WTC11 (cell line): ENCODE data around the gene CTXN3. TPM values are rescaled to one million over a fixed set of nuclear protein-coding genes. Genes with fewer than 3 reads are reported as not detected.
"Not testable (repeated sequence)": the region's sequence is repeated elsewhere in the genome, so short reads cannot be mapped to it uniquely, and the experiment has no call there.

Experiments
- ATAC-seq: fragments of 200-7000 bp; cut with Tn5 transposase; 2 replicates; pipeline ENCODE4 v1.10.0; 2021; ENCODE audit warnings: mild to moderate bottlenecking, moderate library complexity
- CTCF ChIA-PET: fragments of 300-600 bp; sonication (Branson Sonifier 250); formaldehyde crosslinking; loops from one replicate; lab custom pipeline; 2021; ENCODE audit warnings: antibody characterized with exemption; lab: Charles Lee
- POLR2A ChIA-PET: fragments of 350-600 bp; sonication (Branson Sonifier 250); formaldehyde crosslinking; loops from one replicate; lab custom pipeline; 2021; ENCODE audit warnings: antibody characterized with exemption; lab: Charles Lee
- DNase-seq: peaks from one replicate; pipeline ENCODE4 v3.0.0; 2021; ENCODE audit warnings: low spot score
- H3K27ac Mint-ChIP-seq: 2 replicates; pipeline ENCODE4 v1.8.0; 2021; ENCODE audit warnings: mixed read lengths
- H3K27me3 Mint-ChIP-seq: 2 replicates; pipeline ENCODE4 v1.8.0; 2021; ENCODE audit warnings: low read depth, mild to moderate bottlenecking, moderate library complexity, mixed read lengths
- H3K36me3 Mint-ChIP-seq: 2 replicates; pipeline ENCODE4 v1.8.0; 2021; ENCODE audit warnings: mixed read lengths
- H3K4me1 Mint-ChIP-seq: 2 replicates; pipeline ENCODE4 v1.8.0; 2022; ENCODE audit warnings: mixed read lengths
- H3K4me3 Mint-ChIP-seq: 2 replicates; pipeline ENCODE4 v1.8.0; 2021; ENCODE audit warnings: mild to moderate bottlenecking, moderate library complexity, mixed read lengths
- H3K9me3 Mint-ChIP-seq: 2 replicates; pipeline ENCODE4 v1.8.0; 2021; ENCODE audit warnings: mixed read lengths
- ATF1 ChIP-seq: sonication (generic); formaldehyde crosslinking; IDR thresholded peaks from 2 replicates; pipeline ENCODE4 v1.8.1; 2023; ENCODE audit warnings: mild to moderate bottlenecking, moderate library complexity, missing genetic modification reagents
- CDX4 ChIP-seq: fragments of 250-450 bp; sonication (Bioruptor Pico); IDR thresholded peaks from 2 replicates; pipeline ENCODE4 v1.9.0; 2021; ENCODE audit warnings: moderate library complexity, mild to moderate bottlenecking, inconsistent platforms, borderline replicate concordance
- CREB1 ChIP-seq: sonication (generic); formaldehyde crosslinking; IDR thresholded peaks from 2 replicates; pipeline ENCODE4 v1.8.0; 2023; ENCODE audit warnings: mild to moderate bottlenecking, missing genetic modification reagents
- GABPB1 ChIP-seq: sonication (generic); formaldehyde crosslinking; IDR thresholded peaks from 2 replicates; pipeline ENCODE4 v1.8.1; 2023; ENCODE audit warnings: mild to moderate bottlenecking, missing genetic modification reagents
- IRF2 ChIP-seq: sonication (generic); formaldehyde crosslinking; IDR thresholded peaks from 2 replicates; pipeline ENCODE4 v1.8.0; 2022; ENCODE audit warnings: low read depth, missing genetic modification reagents, borderline replicate concordance
- NFYB ChIP-seq: sonication (generic); formaldehyde crosslinking; conservative IDR thresholded peaks from 2 replicates; pipeline ENCODE4 v1.8.0; 2022; ENCODE audit warnings: low read depth, missing genetic modification reagents
- OVOL2 ChIP-seq: fragments of 250-450 bp; sonication (Bioruptor Pico); IDR thresholded peaks from 2 replicates; pipeline ENCODE4 v1.9.0; 2021; ENCODE audit warnings: mild to moderate bottlenecking, borderline replicate concordance
- SOX15 ChIP-seq: fragments of 250-450 bp; sonication (Bioruptor Pico); IDR thresholded peaks from 2 replicates; pipeline ENCODE4 v1.9.0; 2021; ENCODE audit warnings: mild to moderate bottlenecking
- SP1 ChIP-seq: sonication (generic); formaldehyde crosslinking; conservative IDR thresholded peaks from 2 replicates; pipeline ENCODE4 v1.8.1; 2022; ENCODE audit warnings: missing genetic modification reagents
- TEAD4 ChIP-seq: sonication (generic); formaldehyde crosslinking; IDR thresholded peaks from 2 replicates; pipeline ENCODE4 v1.8.0; 2022; ENCODE audit warnings: mild to moderate bottlenecking, missing genetic modification reagents
- ZNF317 ChIP-seq: sonication (generic); formaldehyde crosslinking; IDR thresholded peaks from 2 replicates; pipeline ENCODE4 v1.8.1; 2023; ENCODE audit warnings: low read depth, mild to moderate bottlenecking, moderate library complexity, missing genetic modification reagents, borderline replicate concordance
- total RNA-seq: library from RNA; stranded (reverse); gene quantifications from 3 replicates; pipeline ENCODE4 v1.2.3, GENCODE V29; 2021
- TF ChIP-seq, protein P1 (sequence below): fragments of 250-450 bp; sonication (Bioruptor Pico); conservative IDR thresholded peaks from 2 replicates; pipeline ENCODE4 v1.9.0; 2021; ENCODE audit warnings: mild to moderate bottlenecking
- TF ChIP-seq, protein P2 (sequence below): fragments of 250-450 bp; sonication (Bioruptor Pico); IDR thresholded peaks from 2 replicates; pipeline ENCODE4 v1.9.0; 2021; ENCODE audit warnings: mild to moderate bottlenecking
- TF ChIP-seq, protein P3 (sequence below): sonication (generic); formaldehyde crosslinking; IDR thresholded peaks from 2 replicates; pipeline ENCODE4 v1.8.1; 2023; ENCODE audit warnings: mild to moderate bottlenecking, missing genetic modification reagents, borderline replicate concordance
- TF ChIP-seq, protein P4 (sequence below): fragments of 250-450 bp; sonication (Bioruptor Pico); IDR thresholded peaks from 2 replicates; pipeline ENCODE4 v1.8.0; 2021; ENCODE audit warnings: mild to moderate bottlenecking

The CTXN3 gene
- total RNA-seq, 1 experiment from 2014 or later, result not detected

- TF ChIP-seq, protein P1, sequence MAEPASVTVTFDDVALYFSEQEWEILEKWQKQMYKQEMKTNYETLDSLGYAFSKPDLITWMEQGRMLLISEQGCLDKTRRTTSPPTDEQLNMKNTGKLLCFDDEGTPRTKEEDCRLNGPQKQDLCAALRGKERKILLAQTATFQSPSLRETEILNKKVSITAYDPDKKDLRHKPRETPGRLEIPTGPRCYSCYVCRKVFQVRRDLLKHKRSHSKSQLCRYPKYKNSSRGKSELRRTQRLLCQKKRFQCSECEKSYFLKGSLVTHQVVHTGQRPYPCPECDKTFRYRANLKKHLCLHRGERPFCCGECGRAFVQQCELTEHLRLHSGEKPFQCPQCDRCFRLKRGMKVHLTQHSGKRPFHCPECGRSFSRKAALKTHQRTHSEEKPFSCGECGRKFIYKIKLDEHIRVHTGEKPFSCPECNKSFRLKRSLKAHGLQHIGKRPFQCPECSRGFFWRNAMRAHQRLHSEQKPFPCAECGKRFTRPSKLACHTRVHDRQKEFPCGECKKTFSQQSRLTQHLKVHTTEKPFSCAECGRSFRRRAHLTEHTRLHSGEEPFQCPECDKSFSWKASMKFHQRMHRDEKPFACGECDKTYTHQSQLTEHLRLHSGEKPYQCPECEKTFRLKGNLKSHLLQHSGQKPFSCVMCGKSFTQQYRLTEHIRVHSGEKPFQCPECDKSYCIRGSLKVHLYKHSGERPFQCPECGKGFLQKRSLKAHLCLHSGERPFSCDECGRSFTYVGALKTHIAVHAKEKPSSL, result no peak
- TF ChIP-seq, all 79 proteins: peak for 0
Measured at GRCh38 chr5:127673117-127673800, 24.4 kb downstream of the CTXN3 start (continued).

DNA sequence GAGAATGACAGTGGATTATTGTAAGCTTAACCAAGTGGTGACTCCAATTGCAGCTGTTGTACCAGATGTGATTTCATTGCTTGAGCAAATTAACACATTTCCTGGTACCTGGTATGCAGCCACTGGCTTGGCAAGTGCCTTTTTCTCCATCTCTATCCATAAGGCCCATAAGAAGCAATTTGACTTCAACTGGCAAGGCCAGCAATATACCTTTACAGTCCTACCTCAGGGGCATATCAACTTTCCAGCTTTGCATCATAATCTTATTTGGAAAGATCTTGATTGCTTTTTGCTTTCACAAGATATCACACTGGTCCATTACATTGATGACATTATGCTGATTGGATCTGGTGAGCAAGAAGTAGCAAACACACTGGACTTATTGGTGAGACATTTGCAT lies 28.1 kb downstream of the CTXN3 start:
- H3K27me3 Mint-ChIP-seq, CTCF ChIA-PET, H3K4me1 Mint-ChIP-seq, H3K4me3 Mint-ChIP-seq, ATAC-seq, DNase-seq, POLR2A ChIA-PET, H3K27ac Mint-ChIP-seq, H3K36me3 Mint-ChIP-seq: not testable (repeated sequence)
- H3K9me3 Mint-ChIP-seq, result peaks cover 21% of the 10 kb centered on the region

DNA sequence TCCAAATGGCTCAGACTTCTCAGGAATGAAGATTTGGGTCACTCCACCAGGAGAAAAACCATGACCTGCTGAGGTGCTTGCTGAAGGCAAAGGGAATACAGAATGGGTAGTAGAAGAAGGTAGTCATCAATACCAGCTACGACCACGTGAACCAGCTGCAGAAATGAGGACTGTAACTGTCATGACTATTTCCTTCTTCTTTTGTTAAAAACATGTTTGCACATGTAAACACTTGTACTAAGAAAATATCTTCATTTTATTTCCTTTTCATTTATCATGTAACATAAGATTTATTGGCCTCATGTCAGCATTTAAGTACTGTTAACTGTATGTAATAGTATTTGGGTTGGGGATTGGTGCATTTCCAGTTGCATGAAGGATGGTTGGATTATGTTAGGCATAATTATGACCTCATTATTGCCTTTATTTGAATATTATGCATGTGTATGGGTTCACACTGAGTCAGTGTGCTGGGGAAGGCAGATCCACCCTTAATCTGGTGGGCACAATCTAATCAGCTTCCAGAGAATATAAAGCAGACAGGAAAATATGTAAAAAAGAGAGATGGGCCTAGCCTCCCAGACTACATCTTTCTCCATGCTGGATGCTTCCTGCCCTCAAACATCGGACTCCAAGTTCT lies 30.9 kb downstream of the CTXN3 start:
- H3K27me3 Mint-ChIP-seq, H3K27ac Mint-ChIP-seq, H3K4me3 Mint-ChIP-seq, ATAC-seq, H3K36me3 Mint-ChIP-seq, DNase-seq, H3K4me1 Mint-ChIP-seq, CTCF ChIA-PET, POLR2A ChIA-PET: not testable (repeated sequence)
- peaks cover 21% of the 10 kb centered on the region for H3K9me3 Mint-ChIP-seq

DNA sequence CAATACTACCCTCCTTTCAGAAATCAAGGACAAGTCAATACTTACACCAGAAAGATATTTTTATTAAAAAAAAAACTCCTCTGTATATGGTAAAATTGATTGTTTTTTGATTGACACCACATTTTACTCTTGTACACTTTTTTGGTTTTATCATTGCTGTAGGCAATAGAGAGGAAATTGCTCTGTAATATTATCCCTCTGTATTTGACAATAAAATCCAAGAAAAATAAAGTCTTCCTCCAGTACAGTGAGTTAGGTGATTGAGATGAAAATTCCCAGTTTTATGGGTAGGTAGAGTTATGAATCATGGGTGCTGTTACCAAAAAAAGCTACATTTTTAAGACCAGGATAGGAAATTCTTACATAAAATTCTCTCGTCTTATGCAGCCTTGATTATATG lies 31.7 kb downstream of the CTXN3 start:
- peaks cover 18% of the 10 kb centered on the region for H3K9me3 Mint-ChIP-seq
- no peak overlapping the region for H3K4me3 Mint-ChIP-seq
- no peak for DNase-seq
- no peaks in the 10 kb centered on the region for H3K36me3 Mint-ChIP-seq
- no peak overlapping the region for H3K27ac Mint-ChIP-seq
- ChIA-PET POLR2A (interaction anchor here (0.7 kb wide), 1 partner anchor 1092 kb away, joined by 3 read pairs; no protein-coding TSS in a partner anchor), CTCF (interaction anchor here (0.7 kb wide), 2 partner anchors 111 to 184 kb away, joined by 3 to 4 read pairs; no protein-coding TSS in a partner anchor)
- no peak for ATAC-seq
- H3K4me1 Mint-ChIP-seq, result no peaks in the 10 kb centered on the region
- TF ChIP-seq, protein P2, sequence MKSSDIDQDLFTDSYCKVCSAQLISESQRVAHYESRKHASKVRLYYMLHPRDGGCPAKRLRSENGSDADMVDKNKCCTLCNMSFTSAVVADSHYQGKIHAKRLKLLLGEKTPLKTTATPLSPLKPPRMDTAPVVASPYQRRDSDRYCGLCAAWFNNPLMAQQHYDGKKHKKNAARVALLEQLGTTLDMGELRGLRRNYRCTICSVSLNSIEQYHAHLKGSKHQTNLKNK (CRISPR knock-in tag), result no peak
- no peaks in the 10 kb centered on the region for H3K27me3 Mint-ChIP-seq

- no peak overlapping the region for H3K4me3 Mint-ChIP-seq
- CTCF ChIA-PET, result interaction anchor here (0.6 kb wide), 1 partner anchor 76 kb away, joined by 5 read pairs; no protein-coding TSS in a partner anchor
Measured at GRCh38 chr5:127683008-127683407, 34.1 kb downstream of the CTXN3 start.

More at GRCh38 chr5:127683008-127683407, 34.1 kb downstream of the CTXN3 start:
- Mint-ChIP-seq H3K27me3 (no peaks in the 10 kb centered on the region), H3K4me1 (no peaks in the 10 kb centered on the region), H3K27ac (no peak overlapping the region), H3K36me3 (no peaks in the 10 kb centered on the region), H3K9me3 (peaks cover 10% of the 10 kb centered on the region)
- no peak for ATAC-seq
- TF ChIP-seq SOX15 (CRISPR knock-in tag) (no peak), OVOL2 (no peak), GABPB1 (CRISPR knock-in tag) (no peak), TEAD4 (no peak), IRF2 (CRISPR knock-in tag) (no peak), NFYB (CRISPR knock-in tag) (no peak), SP1 (CRISPR knock-in tag) (no peak), CDX4 (CRISPR knock-in tag) (no peak), CREB1 (CRISPR knock-in tag) (no peak), ATF1 (CRISPR knock-in tag) (no peak), ZNF317 (no peak)
- TF ChIP-seq, protein P3, sequence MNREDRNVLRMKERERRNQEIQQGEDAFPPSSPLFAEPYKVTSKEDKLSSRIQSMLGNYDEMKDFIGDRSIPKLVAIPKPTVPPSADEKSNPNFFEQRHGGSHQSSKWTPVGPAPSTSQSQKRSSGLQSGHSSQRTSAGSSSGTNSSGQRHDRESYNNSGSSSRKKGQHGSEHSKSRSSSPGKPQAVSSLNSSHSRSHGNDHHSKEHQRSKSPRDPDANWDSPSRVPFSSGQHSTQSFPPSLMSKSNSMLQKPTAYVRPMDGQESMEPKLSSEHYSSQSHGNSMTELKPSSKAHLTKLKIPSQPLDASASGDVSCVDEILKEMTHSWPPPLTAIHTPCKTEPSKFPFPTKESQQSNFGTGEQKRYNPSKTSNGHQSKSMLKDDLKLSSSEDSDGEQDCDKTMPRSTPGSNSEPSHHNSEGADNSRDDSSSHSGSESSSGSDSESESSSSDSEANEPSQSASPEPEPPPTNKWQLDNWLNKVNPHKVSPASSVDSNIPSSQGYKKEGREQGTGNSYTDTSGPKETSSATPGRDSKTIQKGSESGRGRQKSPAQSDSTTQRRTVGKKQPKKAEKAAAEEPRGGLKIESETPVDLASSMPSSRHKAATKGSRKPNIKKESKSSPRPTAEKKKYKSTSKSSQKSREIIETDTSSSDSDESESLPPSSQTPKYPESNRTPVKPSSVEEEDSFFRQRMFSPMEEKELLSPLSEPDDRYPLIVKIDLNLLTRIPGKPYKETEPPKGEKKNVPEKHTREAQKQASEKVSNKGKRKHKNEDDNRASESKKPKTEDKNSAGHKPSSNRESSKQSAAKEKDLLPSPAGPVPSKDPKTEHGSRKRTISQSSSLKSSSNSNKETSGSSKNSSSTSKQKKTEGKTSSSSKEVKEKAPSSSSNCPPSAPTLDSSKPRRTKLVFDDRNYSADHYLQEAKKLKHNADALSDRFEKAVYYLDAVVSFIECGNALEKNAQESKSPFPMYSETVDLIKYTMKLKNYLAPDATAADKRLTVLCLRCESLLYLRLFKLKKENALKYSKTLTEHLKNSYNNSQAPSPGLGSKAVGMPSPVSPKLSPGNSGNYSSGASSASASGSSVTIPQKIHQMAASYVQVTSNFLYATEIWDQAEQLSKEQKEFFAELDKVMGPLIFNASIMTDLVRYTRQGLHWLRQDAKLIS (CRISPR knock-in tag), result no peak
- TF ChIP-seq, protein P4, sequence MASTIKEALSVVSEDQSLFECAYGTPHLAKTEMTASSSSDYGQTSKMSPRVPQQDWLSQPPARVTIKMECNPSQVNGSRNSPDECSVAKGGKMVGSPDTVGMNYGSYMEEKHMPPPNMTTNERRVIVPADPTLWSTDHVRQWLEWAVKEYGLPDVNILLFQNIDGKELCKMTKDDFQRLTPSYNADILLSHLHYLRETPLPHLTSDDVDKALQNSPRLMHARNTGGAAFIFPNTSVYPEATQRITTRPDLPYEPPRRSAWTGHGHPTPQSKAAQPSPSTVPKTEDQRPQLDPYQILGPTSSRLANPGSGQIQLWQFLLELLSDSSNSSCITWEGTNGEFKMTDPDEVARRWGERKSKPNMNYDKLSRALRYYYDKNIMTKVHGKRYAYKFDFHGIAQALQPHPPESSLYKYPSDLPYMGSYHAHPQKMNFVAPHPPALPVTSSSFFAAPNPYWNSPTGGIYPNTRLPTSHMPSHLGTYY (CRISPR knock-in tag), result no peak
- DNase-seq, result no peak
- POLR2A ChIA-PET, result no interaction called here
